ENCODE results near the gene ACSM6. TPM values are rescaled to one million over a fixed set of nuclear protein-coding genes. Genes with fewer than 3 reads are reported as not detected.

The ACSM6 gene
- total RNA-seq, 1 donor, result not detected

DNA sequence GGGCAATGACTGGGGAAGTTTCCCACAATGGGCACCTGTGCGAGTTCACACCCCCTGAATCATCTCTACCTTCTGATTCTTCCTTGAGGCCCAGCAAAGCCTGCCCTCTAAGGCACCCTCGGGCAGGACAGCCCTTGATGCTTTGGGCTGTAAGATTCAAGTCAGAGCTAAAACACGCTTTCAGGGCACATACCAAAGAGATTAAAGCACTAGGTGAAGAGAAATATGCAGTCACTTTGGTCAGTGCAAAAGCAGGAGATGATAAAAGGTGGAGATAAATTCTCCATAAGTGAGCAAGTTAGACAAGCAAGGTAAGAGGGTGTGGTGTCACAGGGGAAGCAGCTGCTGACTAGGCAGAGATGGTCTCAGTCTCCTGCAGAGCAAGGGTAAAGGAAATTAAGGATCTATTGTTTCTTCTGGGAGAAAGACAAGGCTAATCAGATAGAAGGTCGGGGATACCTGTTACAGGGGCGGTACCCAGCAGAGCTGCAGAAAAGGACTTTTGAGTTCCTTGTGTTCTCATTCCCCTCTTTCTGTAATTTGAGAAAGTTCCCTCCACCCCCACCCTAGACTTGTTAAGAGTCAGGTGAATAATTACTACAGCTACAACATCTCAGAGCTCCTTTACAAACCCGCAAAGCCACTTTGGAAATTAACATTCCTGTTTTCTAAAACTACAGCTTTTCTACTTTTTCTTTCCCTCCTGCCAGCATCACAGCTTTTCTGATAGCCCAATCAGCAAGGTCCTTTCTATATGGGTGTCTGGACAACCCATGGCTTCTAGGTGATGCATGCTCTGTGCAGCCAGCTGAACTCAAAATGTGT is 70.4 kb downstream of the ACSM6 start:
- H4K20me1 ChIP-seq (ENCODE audit: insufficient read depth, low read length), result no peaks in the 10 kb centered on the region
- no peak overlapping the region for H3K4me3 ChIP-seq (ENCODE audit: insufficient read depth, low read length)
- DNase-seq (ENCODE audit: insufficient read length, low spot score, missing footprints), result no peak
- H3K79me2 ChIP-seq (ENCODE audit: insufficient read depth, low read length), result no peaks in the 10 kb centered on the region
- peaks cover 16% of the 10 kb centered on the region for H3K36me3 ChIP-seq (ENCODE audit: insufficient read depth, low read length)
- no peak overlapping the region for H3K4me2 ChIP-seq (ENCODE audit: insufficient read depth, low read length)
- no peak overlapping the region for H3K27ac ChIP-seq (ENCODE audit: low read depth, low read length)
- H2AFZ ChIP-seq (ENCODE audit: low read length), result no peak overlapping the region
- H3K27me3 ChIP-seq (ENCODE audit: insufficient read depth, low read length), result no peaks in the 10 kb centered on the region
- H3K9me3 ChIP-seq (ENCODE audit: low read depth, low read length), result no peaks in the 10 kb centered on the region
- H3K4me1 ChIP-seq (ENCODE audit: insufficient read depth, low read length), result peaks cover 18% of the 10 kb centered on the region
- TF ChIP-seq, protein P1, sequence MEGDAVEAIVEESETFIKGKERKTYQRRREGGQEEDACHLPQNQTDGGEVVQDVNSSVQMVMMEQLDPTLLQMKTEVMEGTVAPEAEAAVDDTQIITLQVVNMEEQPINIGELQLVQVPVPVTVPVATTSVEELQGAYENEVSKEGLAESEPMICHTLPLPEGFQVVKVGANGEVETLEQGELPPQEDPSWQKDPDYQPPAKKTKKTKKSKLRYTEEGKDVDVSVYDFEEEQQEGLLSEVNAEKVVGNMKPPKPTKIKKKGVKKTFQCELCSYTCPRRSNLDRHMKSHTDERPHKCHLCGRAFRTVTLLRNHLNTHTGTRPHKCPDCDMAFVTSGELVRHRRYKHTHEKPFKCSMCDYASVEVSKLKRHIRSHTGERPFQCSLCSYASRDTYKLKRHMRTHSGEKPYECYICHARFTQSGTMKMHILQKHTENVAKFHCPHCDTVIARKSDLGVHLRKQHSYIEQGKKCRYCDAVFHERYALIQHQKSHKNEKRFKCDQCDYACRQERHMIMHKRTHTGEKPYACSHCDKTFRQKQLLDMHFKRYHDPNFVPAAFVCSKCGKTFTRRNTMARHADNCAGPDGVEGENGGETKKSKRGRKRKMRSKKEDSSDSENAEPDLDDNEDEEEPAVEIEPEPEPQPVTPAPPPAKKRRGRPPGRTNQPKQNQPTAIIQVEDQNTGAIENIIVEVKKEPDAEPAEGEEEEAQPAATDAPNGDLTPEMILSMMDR (IDR thresholded peaks at IDR 0.05; ENCODE audit: extremely low read depth, low read depth, low read length), result no peak

DNA sequence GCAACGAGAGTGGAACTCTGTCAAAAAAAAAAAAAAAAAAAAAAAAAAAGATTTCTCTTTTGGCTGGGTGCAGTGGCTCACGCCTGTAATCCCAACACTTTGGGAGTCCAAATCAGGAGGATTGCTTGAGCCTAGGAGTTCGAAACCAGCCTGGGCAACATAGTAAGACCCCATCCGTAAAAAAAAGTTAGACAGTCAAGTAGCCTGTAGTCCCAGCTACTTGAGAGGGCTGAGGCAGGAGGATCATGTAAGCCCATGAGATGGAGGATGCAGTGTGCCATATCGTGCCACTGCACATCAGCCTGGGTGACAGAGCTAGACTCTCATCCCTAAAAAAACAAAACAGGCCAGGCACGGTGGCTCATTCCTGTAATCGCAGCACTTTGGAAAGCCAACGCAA is 71.5 kb downstream of the ACSM6 start:
- Histone ChIP-seq H3K4me2 (ENCODE audit: insufficient read depth, low read length) (no peak overlapping the region), H3K27me3 (ENCODE audit: insufficient read depth, low read length) (no peaks in the 10 kb centered on the region), H3K4me3 (ENCODE audit: insufficient read depth, low read length) (no peak overlapping the region), H3K79me2 (ENCODE audit: insufficient read depth, low read length) (no peaks in the 10 kb centered on the region), H3K36me3 (ENCODE audit: insufficient read depth, low read length) (peaks cover 13% of the 10 kb centered on the region), H3K4me1 (ENCODE audit: insufficient read depth, low read length) (peaks cover 11% of the 10 kb centered on the region), H3K27ac (ENCODE audit: low read depth, low read length) (no peak overlapping the region), H2AFZ (ENCODE audit: low read length) (no peak overlapping the region), H3K9me3 (ENCODE audit: low read depth, low read length) (no peaks in the 10 kb centered on the region), H4K20me1 (ENCODE audit: insufficient read depth, low read length) (no peaks in the 10 kb centered on the region)
- no peak for DNase-seq (ENCODE audit: insufficient read length, low spot score, missing footprints)
- TF ChIP-seq, protein P1 (IDR thresholded peaks at IDR 0.05; ENCODE audit: extremely low read depth, low read depth, low read length), result no peak

DNA sequence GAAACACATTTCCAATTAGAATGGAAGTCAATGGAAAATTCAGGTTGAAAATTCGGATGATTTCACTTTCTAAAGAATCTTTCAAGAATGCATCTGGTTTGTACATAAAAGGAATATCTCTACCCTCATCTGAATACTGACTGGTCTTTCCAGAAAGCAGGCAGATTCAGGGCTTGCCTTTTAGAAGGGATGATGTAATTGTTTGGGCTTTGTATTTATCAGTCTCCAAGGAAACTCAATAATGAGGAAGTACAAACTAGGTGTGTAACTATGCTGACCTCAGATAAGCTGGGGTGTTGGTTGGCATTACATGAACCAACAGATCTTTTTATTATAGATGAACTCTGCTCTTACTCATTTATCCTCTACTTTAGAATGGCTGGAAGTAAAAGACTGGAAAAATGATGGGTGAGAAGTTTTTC is 72.6 kb downstream of the ACSM6 start:
- Histone ChIP-seq H3K27ac (ENCODE audit: low read depth, low read length) (peak overlapping the region; percentile 80), H3K36me3 (ENCODE audit: insufficient read depth, low read length) (peaks cover 13% of the 10 kb centered on the region)
- no peak for DNase-seq (ENCODE audit: insufficient read length, low spot score, missing footprints)

DNA sequence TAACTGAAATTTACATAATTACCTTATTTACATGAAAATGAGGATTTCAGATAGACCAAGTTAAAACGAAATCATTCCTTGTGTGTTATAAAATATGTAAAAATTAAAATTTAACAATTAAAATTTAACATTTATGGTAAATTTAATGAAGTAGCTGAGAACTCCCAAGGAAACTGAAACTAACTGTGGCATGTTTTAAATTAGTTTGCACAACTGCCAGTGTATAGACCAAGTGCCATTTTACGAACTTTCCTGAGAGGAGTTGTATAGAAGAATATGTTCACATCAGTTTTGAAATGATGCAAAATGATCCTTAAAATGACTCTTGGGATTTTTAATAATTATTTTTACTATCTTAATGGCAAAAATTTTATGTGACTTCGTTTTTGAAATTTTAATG is 73.2 kb downstream of the ACSM6 start:
- H3K27me3 ChIP-seq (ENCODE audit: insufficient read depth, low read length), result no peaks in the 10 kb centered on the region
- H2AFZ ChIP-seq (ENCODE audit: low read length), result no peak overlapping the region
- H3K36me3 ChIP-seq (ENCODE audit: insufficient read depth, low read length), result peaks cover 13% of the 10 kb centered on the region
- no peak for DNase-seq (ENCODE audit: insufficient read length, low spot score, missing footprints)
- H4K20me1 ChIP-seq (ENCODE audit: insufficient read depth, low read length), result no peaks in the 10 kb centered on the region
- no peaks in the 10 kb centered on the region for H3K4me1 ChIP-seq (ENCODE audit: insufficient read depth, low read length)
- H3K4me2 ChIP-seq (ENCODE audit: insufficient read depth, low read length), result no peak overlapping the region
- peaks cover 3% of the 10 kb centered on the region for H3K79me2 ChIP-seq (ENCODE audit: insufficient read depth, low read length)
- H3K4me3 ChIP-seq (ENCODE audit: insufficient read depth, low read length), result no peak overlapping the region
- H3K27ac ChIP-seq (ENCODE audit: low read depth, low read length), result peak overlapping the region; percentile 80
- TF ChIP-seq, protein P1 (IDR thresholded peaks at IDR 0.05; ENCODE audit: extremely low read depth, low read depth, low read length), result no peak
- no peaks in the 10 kb centered on the region for H3K9me3 ChIP-seq (ENCODE audit: low read depth, low read length)

More for the DNA sequence above, 72.6 kb downstream of the ACSM6 start:
- Histone ChIP-seq H3K9me3 (ENCODE audit: low read depth, low read length) (no peaks in the 10 kb centered on the region), H3K4me3 (ENCODE audit: insufficient read depth, low read length) (no peak overlapping the region), H2AFZ (ENCODE audit: low read length) (no peak overlapping the region), H4K20me1 (ENCODE audit: insufficient read depth, low read length) (no peaks in the 10 kb centered on the region), H3K4me2 (ENCODE audit: insufficient read depth, low read length) (no peak overlapping the region), H3K4me1 (ENCODE audit: insufficient read depth, low read length) (no peaks in the 10 kb centered on the region), H3K27me3 (ENCODE audit: insufficient read depth, low read length) (no peaks in the 10 kb centered on the region), H3K79me2 (ENCODE audit: insufficient read depth, low read length) (peaks cover 3% of the 10 kb centered on the region)
- TF ChIP-seq, protein P1 (IDR thresholded peaks at IDR 0.05; ENCODE audit: extremely low read depth, low read depth, low read length), result no peak

Data from osteoblast (primary cell).